GM20431 (cell line): Measurements from ENCODE around the gene GHR.

Experiments used
- in situ Hi-C: fragments of 300-500 bp; cut with MseI, MboI; formaldehyde crosslinking; loops from one replicate; pipeline ENCODE4 v1.15.0; 2020; ENCODE audit warnings: low sequenced_read_pairs; ENCODE audit not compliant: unreplicated experiment

GHR gene

DNA sequence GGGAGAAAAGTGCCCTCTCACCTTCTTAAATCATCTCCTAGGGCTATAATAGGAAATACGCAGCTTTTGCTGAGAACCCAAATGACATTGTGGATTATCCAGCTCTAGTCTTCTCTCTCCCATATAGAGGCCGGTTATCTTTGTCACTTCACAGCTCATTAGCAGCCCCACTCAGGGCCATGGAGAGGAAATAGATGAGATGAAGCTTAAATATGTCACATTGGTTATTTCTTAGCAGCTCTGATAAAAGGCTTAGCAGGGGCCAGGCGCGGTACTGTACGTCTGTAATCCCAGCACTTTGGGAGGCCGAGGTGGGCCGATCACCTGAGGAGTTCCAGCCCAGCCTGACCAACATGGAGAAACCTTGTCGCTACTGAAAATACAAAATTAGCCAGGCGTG is 90.0 kb downstream of the GHR start:
- in situ Hi-C loops = no loop called here

DNA sequence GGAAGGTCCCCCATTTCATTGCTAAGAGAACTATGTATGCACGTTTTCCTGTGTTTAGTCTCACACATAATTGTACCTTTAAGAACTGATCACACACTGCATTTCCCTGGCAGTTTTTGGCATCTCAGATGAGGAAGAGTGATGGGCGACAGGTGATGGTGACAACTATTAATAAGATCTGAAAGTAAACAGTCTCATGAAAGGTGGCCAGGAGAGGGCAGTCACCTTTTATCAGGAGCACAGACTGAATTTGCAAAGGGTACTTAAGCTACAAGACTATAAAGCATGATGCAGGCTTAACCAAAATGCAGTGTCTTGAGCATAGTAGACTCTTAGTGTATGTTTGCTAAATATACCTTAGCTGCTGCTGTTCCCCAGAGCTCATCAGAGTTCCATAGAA is 91.5 kb downstream of the GHR start:
- in situ Hi-C loops = no loop called here

DNA sequence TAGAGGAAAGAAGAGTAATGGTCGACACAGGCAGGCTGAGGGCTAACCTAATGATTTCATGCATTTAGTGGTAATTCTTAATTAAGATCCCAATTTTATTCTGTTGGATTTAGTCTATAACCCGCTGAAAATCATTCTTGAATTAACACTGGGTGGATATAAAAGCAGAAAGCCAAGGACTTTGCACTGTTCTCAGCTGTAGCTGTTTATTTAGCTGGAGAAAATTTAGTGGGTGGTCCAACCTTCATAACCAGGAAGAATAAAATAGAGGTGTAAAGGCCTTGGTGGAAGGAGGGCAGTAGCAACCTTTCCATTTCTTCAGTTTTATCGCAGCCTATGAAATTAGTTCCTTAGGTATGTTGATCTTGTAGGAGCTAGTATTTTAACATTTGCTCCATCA is 92.3 kb downstream of the GHR start:
- in situ Hi-C loops = no loop called here

DNA sequence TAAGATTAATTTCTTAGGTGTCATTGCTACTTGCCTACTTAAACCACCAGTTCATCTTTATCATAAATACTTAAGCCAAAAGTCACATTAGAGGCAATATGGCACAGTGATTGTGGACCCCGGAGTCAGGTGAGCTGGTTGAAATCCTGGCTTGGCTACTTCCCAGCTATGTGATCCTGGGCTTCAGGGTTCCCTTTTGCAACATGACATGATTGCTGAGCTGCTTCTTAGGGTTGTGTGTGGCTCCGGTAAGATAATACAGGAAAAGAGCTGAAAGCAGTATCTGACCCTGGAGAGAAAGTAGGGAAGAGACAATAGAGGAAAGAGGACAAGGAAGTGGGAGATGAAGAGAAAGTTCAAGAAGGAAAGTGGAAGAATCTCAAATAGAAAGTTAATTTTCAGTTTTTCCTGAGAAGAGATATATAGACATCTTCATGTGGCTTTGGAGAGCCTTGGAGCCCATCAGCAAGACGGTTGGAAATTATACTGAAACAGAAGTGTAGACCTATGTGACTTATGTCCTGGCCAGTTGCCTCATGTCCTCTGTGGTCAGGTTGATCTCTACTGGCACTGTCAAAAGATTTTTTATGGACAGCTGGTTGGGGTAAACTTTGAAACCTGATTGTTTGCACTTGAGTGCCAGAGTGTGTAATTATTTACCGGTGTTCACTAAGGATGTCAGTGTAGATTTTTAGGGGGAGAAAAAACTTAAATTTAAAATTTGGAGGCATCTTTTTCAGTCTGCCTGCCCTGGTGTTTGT is 93.2 kb downstream of the GHR start:
- in situ Hi-C loops = no loop called here

DNA sequence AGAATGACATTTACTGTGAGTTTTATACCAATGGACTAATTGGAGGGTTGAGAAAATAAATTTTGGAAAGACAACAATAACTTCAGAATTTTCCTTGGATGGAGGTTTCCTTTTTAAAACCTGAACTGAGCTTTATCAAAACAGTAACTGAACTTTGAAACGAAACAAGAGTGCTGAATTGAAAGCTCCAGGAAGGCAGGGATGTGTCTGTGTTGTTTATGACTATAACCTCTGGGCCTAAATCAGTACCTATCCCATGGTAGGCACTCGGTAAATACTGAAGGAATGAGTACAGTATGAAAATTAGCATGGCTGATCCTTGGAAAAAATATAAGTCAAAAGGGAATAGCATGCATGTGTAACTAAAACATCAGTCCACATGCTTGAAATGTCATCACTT is 93.9 kb downstream of the GHR start:
- in situ Hi-C loops = no loop called here

DNA sequence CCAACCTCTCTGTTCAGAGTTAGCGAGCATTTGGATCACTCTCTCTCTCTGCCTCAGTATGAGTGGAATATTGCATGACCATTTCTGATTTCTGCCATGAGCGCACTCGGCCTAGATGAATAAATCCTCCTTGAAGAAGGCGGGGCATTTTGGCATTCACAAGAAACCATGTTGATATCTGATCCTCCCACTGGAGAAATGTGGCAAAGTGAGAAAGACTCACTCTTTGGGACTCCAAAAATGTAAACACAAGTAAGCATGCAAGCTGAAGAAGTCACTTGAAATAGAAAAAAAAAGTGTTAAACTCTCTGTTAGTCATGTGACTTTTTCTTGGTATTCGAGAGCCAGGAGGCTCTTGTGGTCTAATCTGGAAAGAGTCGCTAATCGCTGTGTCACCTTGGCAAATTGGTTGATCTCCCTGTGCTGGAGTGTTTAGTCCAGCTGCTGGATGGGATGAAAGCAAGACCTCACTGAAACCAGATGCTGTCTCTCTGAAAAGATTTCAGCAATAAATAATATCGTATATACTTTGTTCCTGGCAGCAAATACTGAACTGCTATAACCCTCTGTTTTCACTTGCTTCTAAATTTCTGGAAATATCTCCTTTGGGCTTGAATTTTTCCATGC is 95.5 kb downstream of the GHR start:
- in situ Hi-C loops = no loop called here

DNA sequence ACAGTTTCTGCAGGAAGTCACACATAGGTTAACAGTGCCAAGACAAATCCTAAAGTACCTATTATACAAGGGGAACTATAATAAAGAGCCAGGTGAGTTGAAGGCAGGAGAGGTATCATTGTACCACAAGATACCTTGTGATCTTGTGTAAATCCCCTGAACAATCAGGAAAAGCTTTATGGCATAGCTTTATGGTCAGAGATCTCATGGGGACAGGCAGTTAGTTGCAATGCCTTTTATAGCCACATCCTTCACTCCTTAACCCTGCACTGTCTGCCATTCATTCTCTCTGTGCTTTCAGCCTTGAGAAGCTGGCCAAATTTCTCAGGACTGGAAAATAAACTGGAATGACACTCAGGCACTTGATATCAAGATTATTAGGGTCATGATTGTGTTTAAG is 97.0 kb downstream of the GHR start:
- in situ Hi-C loops = no loop called here

DNA sequence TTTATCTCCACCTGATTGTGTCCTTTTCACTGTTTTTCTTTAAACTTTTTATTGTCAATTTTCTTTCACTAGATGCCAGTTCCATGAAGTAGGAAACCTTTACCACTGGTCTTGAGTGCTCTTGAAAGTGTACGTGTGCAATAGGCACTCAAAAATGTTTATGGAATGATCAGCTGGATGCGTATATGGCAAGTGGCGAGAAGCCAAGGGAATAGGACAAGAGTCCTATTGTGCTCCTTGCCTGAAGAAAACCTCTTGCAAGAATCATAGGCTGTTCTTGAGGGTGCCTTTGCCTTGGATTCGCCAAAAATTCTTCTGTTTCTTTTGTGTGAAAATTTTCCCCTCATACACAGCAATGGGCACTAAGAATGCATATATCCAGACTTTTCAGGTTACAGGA is 97.7 kb downstream of the GHR start:
- in situ Hi-C loops = no loop called here

DNA sequence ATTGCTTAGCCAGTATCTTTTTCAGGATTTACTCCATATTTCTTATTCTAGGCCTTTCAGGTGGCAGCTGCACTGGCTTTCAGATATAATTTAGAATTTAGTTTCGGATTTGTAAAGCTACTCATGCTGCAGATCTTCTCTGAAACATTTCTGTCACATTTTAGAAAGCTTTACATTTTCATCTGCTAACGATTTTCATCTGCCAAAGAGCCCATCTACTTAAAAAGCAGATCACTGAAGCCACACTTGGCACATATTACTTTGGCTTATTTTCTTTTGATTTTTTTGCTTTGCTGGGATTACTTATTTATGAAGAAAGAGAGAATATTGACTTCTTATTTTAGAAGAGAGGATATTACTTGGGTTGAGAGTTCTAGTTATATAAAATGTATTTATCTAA is 98.2 kb downstream of the GHR start:
- in situ Hi-C loops = no loop called here

DNA sequence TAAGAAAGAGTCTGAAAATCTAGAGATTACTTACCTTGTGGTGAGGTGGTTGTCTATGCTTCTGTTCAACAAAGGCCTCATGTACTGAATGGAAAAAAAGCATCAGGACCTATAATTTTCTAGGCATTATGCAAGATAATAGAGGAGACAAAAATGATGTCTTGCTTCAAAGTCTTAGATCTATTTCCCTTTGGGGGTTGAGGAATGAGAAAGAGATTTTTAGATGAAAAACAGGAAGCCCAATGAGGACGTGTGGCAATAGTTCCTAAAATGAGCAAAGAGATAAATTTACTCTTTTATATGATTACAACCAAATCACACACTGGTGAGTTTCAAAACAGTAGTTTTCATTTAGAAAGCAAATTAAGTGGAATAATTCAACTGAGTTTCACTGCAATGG is 99.5 kb downstream of the GHR start:
- in situ Hi-C loops = no loop called here

DNA sequence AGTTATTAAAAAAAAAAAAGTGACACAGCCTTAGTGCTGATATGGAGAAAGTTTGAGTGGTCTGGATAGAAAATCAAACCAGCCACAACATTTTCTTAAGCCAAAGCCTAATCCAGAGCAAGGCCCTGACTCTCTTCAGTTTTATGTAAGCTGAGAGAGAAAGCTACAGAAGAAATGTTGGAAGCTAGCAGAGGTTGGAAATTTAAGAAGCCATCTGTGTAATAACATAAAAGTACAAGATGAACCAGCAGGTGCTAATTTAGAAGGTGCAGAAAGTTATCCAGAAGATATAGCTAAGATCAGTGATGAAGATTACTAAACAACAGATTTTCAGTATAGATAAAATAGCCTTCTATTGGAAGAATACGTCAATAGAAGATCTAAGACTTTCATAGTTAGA is 102.9 kb downstream of the GHR start:
- in situ Hi-C loops = no loop called here

DNA sequence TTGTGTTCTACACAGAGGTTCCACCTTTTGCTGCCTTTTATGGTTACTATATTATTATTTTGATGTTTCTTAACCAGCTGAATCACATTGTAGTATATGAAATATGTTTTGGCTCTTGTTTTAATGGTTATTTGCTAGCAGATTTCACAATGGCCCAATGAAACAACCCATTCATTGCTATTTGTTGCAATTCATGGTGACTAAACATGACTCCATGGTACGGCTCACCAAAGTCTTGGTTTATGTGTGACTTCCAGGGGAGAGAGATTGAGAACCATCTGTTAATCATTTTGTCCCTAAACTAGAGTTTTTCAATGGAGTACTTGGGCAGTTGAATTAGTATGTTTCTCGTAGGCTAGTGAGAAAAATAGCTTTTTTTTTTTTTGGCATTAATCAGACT is 108.4 kb downstream of the GHR start:
- in situ Hi-C loops = no loop called here

DNA sequence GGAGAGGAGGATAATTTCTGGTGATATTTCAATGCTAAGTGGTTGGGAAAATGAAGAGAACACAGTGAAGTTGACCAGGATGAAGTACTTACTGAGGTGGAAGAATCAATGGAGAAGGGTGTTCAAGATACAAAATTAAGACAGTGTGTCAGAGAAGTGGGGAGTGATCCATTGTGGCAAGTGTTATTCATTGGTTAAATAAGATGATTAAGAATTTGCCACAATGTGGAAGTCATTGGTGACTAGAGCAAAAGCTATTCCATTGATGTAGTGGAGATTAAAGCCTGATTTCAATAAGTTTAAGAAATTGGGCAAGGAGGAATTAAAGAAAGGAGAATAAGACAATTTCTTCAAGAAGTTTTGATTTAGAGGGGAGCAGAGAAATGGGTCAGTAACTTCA is 118.9 kb downstream of the GHR start:
- in situ Hi-C loops = no loop called here

DNA sequence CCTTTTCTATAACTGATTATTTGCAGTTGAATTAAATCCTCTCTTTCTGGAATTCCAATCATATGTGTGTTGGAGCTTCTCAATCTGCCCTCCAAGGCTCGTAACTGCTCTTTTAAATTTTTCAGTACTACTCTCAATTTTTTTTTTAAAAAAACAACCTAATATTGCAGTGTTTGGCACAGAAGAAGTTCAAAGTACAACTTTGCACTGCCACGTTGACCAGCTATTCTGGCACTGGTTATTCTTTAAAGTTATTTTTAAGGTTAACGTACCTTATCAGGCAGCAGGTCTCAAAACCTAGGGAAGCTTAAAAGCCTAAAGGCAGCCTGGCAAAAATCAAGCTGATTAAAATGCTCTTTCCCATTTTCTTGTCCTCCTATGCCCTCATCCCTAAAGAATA is 120.5 kb downstream of the GHR start:
- in situ Hi-C loops = no loop called here

DNA sequence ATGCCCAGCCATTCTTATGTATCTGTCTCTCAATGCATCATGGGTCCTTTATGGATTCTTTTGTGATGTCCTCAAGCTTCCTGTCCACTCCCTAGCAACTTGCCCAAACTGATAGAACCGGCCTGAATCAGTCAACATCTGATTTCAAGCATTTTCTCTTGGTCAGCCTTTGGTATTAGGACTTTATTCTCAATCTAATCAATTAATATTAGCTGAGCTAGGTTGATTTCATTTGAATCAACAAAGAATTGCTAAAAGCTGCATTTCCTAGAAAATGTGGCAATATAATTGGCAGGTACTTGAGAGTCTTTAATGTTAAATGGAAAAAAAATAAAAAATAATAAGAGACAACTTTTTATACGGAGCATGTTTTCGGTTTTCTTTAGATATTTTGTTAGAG is 121.8 kb downstream of the GHR start:
- in situ Hi-C loops = no loop called here

DNA sequence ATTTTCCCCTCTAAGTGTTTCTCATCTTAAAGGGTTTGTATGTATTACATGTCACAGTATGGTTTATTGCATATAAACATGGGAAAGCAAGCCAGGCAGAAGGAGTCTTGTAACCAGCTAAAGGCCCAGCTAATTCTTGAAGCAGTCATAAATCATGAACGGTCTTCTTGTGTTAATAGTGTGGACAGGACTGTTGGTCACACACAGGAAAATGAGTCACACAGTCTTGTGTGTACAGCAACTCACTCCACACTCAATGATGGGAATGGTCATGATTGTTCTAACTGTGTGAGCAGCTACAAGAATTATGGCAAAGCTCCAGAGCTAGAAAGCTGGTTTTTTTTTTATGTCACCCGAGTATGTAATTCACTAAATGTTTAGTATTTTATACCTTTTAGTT is 123.9 kb downstream of the GHR start:
- in situ Hi-C loops = no loop called here

DNA sequence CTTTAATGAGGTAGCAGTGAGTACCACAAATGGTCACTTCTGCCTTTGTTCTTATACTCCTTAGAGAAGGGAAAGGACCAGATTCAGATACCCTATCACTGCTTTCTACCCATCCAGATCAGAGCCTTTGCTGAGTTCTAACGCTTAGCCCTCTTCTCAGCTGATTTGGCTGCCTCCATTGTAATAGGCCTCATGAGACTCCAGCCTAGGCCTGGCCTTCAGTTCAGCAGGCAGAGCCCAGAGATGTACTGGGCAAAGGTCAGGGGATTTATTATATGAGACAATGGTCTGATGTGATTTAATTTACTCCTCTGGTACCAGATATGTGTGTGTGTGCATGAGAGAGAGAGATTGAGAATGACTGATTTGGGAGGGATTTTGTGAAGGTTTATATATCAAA is 124.7 kb downstream of the GHR start:
- in situ Hi-C loops = no loop called here

DNA sequence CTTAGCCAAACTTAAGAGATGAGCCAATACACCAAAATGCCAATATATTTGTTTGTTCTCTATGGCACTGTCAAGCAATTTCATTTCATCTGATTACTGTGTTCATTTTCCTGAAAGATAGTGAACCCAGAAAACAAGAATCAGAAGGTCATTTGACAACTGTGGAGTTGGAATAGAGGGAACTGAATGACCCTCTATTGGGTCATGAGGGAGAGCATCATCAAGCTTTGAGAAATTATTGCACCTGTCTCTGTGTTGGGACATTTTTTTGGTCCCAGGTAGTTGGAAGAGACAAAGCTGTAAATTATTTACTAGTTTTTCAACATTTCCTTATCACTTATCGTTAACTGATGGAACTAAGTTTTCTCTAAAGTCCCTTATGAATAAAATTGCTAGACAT is 129.4 kb downstream of the GHR start:
- in situ Hi-C loops = no loop called here

DNA sequence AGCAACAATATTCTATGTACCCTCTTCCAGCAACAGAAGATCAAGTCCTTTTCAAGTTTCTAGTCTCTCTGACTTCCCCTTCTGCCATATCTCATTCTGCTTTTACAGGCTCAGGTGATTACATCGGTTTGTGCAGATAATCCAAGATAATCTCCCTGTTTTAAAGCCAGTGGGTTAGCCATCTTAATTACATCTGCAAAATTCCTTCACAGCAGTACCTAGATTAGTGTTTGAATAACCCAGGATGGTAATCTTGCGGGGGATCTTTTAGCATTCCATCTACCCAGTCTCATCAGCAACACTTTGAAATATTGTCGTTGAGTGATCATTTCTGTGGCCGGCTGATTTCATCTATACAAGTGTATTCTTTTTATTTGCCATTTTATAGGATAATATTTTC is 130.2 kb downstream of the GHR start:
- in situ Hi-C loops = no loop called here

DNA sequence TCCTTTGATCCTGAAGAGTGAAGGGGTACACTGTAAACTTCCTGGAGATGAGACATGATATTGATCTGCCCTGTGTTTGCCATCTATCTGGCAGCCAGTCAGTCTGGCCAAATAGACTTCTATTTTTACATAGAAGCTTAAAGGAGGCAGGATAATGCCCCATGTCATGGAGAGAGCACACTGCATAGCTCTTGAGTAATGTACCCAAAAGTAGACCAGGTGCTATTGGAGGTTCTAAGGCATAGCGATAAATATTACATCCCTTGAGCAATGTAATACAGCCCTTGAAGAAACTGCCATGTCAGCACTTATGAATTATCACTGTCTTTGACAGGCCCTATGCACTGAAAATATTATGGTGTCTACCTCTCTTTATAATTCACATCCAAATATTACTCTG is 131.8 kb downstream of the GHR start:
- in situ Hi-C loops = no loop called here

DNA sequence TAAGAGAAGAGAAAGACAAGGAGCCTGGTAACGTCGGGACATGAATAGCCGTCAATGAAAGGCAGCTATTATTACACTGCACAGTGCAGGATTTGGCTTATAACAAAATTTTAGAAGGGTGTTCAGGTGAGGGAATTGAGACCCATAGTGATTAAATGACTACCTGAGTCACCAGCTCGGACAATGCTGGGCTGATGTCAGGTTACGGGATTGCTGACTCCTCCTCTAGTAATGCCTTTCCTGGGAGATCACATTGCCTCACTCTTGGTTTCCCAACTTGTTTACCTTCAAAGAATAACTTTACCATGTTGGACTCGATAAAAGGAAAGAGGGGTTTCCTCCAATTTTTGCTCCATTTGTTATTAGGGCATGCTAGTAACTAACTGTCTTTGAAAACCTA is 132.6 kb downstream of the GHR start:
- in situ Hi-C loops = no loop called here

DNA sequence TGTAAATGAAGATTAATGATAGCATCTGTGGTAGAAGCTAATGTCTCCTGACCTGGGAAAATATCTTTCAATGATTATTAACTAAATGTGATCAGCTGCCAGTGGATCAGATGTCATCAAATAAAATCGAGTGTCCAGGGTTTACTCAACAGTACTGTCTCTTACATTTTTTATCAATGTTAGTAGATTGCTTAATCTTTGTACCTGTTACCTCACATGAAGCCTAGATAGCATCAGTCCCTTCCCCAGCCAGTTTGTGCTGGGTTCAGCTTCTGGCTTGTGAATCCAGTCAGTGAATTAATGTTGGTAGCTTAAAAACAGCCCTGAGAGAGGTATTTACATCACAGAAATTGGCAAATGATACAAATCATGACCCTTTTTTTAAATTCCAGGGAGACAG is 134.4 kb downstream of the GHR start:
- in situ Hi-C loops = no loop called here
